Lower leg skin (tissue), 3 donors: ENCODE data around the gene EEFSEC.

Source experiments
- CTCF ChIP-seq, 3 donors: fragments of 450-650 bp; IDR thresholded peaks; one replicate each; pipeline ENCODE4 v1.5.1; 2016; ENCODE audit warnings: antibody characterized with exemption in 3 of 3, mild to moderate bottlenecking in 3 of 3, moderate library complexity in 2 of 3
- POLR2A ChIP-seq, 2 donors: fragments of 450-650 bp; IDR thresholded peaks; one replicate each; pipeline ENCODE4 v1.6.1; 2016 to 2017; ENCODE audit warnings: antibody characterized with exemption in 2 of 2, mild to moderate bottlenecking in 1 of 2, moderate library complexity in 1 of 2

- no peak for TF ChIP-seq CTCF (IDR thresholded peaks at IDR 0.05)
- TF ChIP-seq POLR2A (IDR thresholded peaks at IDR 0.05) = no peak
Observed at GRCh38 chr3:128443771-128444170, 290.5 kb downstream of the EEFSEC start.
